GM21381 (cell line): ENCODE results near the gene ACSF3.

Source experiments
- ATAC-seq: cut with Tn5 transposase; IDR thresholded peaks from one replicate; pipeline ENCODE4 v1.9.1; 2021; ENCODE audit warnings: mild to moderate bottlenecking, moderate library complexity; ENCODE audit not compliant: unreplicated experiment

ACSF3 gene

DNA sequence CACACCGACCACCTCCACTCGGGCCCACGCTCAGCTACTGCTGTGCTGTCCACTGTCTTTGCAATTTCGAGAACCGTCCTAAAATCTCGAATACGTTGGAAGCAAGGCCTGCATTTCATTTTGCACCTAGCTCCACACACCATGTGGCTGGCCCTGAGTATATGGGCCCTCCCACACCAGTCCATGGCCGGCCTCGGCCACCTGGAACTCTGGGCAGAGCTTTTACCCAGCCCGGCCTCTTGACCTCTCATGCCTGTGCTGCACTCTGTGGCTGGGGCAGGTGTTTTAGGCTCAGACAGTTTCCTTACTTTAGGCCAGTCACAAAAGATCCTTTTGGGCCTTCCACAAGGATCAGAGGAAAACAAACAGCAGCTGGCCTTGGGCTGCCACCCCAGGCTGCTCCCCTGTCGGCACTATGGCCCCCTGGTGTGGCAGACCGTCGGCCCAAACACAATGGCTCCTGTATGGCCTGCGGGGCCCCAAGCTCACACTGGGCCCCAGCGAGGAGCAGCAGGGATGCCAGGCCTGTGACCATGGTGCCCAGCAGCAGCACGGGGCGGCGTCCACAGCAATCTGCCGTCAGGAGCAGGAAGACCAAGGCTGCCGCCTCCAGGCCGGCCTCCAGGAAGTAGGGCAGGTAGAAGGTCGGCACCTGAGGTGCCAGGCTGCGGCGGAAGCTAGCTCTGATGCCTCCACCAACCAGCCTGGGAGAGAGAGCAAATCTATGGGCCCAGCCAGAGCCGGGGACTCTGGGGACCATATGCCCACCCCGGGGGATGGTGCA is 104.2 kb downstream of the ACSF3 start:
- no peak for ATAC-seq

DNA sequence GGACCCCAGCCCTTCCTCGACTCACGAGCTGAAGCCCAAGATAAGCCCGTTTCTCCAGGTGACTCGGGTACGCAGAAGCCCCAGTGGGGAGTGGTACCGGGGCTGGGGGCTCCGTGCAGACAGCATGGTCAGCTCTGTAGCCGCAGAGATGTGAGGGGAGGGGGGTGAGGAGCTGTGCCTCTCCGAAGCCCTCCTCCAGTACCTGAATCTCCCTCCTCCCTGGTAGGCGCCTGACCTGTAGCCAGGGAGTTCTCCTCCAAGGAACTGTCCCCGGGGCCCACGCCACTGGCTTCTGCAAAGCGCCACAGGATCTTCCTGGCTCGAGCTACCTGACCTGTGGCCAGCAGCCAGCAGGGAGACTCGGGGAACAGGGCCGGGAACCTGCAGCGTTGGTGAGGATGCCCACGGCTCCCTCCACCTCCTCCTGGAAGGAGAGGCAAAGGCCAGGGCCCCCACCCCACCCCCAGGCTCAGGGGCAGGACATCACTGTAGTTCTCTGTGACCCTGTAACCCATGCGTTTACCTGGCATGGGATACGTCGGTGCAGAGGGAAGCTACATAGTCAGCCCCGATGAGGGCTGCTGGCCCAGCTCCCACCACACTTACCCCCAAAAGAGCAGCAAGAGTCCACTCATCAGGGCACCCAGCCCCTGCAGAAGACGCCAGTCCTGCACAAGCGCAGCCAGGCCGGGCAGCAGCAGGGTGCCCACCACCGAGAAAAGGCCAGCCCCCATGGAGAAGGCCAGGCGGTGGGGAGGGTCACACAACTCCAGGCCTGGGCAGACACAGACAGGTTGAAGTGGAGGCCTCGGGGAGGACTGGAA is 105.0 kb downstream of the ACSF3 start:
- no peak for ATAC-seq

DNA sequence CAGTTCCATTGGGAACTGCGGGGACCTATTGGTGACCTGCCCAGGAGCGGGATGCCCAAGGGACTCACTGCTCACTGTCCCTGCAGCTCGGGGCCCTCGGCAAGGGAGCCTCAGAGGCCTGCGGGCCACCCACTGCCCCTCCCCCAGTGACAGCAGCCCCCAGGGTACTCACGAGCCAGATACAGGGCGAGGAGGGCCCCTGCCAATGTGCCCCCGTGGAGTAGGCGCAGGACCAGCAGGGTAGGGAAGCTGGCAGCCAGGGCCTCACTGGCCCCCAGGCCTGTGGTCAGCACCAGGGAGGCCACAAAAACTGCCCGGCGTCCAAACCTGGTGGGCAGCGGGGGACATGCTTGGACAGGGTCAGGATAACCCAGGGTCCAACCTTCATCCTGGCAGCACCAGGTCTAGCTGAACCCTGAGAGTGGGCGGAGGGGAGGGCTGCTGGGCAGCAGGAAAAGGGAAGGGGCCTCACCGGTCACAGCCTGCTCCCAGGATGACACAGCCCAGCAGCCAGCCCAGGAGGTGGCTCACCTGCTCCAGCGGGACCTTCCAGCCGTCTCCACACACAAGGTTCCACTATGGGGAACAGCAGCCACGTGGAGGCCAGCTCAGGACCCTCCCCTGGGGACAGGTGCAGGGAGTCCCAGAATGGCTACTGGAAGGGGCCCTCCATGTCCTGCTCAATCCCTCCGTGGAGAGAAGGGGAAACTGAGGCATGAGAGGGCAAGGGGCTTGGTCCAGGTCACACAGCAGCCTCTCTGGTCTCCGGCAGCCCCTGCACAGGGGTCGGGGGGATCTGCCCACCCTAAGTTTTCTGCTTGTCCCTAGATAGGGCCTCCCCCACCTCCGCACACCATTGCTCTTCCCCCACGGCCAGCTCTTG is 105.8 kb downstream of the ACSF3 start:
- no peak for ATAC-seq

DNA sequence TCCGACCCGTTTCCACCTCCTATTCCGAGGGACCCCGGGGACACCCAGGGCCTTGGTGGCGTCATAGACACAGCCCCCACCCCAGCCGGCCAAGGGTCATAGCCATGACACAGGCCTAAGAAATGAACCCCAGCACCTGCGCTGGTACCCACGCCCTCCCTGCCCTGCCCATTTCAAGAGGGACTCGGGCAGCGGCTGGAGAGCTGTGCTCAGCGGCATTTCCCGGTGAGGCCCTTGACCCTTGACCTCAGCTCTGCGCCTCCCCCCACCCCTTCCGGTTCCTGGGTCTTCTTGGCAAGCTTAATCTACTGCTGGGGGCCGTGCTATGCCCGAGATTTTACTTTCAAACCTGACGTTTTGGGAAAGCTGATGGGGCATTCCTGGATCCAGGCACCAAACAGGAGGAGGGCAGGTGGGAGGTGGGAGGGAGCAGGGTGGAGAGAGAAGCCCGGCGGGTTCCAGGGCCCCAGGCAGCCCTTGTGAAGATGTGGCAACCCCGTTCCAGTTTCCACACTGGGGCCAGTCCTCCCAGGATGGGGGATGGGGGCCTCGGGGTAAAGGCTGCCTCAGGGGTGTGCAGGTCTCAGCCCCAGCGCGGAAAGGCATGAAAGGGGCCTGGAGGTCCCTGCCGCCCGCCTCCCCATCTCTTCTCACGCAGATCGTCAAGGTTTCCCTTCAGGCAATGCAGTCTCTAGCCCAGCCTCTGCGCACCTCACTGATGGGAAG is 106.6 kb downstream of the ACSF3 start, which contains the start of gene SLC22A31:
TSS of gene SLC22A31 (minus strand) at position 414 of the 726 bp plus-strand sequence. CDS start at position 378, 36 bp downstream.
- ATAC-seq, result no peak

- peak; percentile 11 for ATAC-seq
Measured at GRCh38 chr16:89200850-89201411, 107.3 kb downstream of the ACSF3 start.

DNA sequence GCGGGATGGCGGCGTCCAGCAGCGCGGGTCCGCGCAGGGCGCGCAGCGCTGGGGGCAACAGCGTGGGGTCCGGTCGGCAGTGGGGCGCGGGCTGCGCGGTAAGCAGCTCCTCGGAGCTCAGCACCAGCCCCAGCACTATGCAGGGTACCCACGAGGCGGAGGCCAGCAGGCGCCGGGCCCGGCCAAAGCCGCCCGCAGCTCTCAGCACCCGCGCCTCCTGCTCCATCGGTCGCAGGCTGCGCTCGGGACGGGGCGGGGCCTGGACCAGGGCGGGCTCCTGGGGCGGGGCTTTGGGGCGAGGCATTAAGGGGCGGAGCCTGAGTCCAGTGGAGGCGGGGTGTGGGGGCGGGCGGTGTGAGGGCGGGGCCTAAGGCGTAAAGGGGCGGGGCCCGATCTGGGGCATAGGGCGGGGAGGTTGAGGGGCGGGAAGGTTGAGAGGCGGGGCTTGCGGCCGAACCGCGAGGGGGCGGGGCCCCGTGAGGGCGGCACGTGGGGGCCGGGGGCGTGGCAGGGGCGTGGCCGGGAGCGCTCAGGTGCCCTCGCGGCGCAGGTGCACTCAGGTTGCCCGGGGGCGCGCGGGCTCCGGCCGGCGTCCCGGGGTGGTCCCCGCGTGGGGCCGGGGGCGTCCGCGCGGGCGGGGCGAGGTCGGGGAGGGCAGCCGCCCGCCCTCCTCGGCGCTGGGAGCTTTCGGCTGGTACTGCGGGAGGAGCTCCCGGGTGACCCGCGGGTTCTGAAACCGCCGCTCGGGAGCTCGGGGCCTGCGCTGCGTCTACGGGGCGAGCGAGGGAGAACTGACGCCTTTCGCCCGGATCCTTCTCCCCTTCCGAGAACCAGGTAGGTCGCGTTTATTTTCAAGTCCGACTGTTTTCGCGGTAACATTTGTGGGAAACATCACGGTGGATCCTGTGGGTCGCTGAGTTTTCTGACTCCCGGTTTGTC is 108.1 kb downstream of the ACSF3 start:
- ATAC-seq, result peak; percentile 66

- no peak for ATAC-seq
Measured at GRCh38 chr16:89202422-89203215, 109.0 kb downstream of the ACSF3 start.
